Naive thymus-derived CD4-positive, alpha-beta T cell (primary cell): Measurements from ENCODE around the gene ZNF532. TPM values are rescaled to one million over a fixed set of nuclear protein-coding genes. Genes with fewer than 3 reads are reported as not detected.

Experiments
- ATAC-seq: fragments of 150-1000 bp; cut with Tn5 transposase; 2 replicates; pipeline ENCODE4 v1.10.0; 2021; ENCODE audit warnings: mild to moderate bottlenecking, moderate library complexity
- CTCF ChIA-PET: fragments of 350-600 bp; sonication (Branson Sonifier 250); formaldehyde crosslinking; loops from one replicate; lab custom pipeline; 2021; ENCODE audit warnings: antibody characterized with exemption; lab: Charles Lee
- POLR2A ChIA-PET: fragments of 350-600 bp; sonication (Branson Sonifier 250); formaldehyde crosslinking; loops from one replicate; lab custom pipeline; 2021; ENCODE audit warnings: antibody characterized with exemption, inconsistent platforms; lab: Charles Lee
- DNase-seq, 9 donors: peaks; one replicate each; pipeline versions ENCODE4 v3.0.0 to v3.0.0-alpha.2; 2020 to 2022; ENCODE audit warnings: mixed read lengths in 1 of 9
- H3K27ac ChIP-seq: one replicate; pipeline ENCODE4 v1.7.0; 2013; ENCODE audit warnings: mild to moderate bottlenecking, low read depth, low read length, moderate library complexity
- H3K27me3 ChIP-seq, 2 donors: one replicate each; pipeline ENCODE4 v1.7.0; 2013; ENCODE audit warnings: low read length in 2 of 2, mild to moderate bottlenecking in 2 of 2, moderate library complexity in 2 of 2; ENCODE audit not compliant: control insufficient read depth in 2 of 2, insufficient read depth in 2 of 2
- H3K36me3 ChIP-seq, 3 experiments: 1 replicate in 2 of 3; 2 replicates in 1 of 3; pipeline ENCODE4 v1.7.0; 2013; ENCODE audit warnings: low read length in 3 of 3, mild to moderate bottlenecking in 3 of 3, moderate library complexity in 1 of 3; ENCODE audit not compliant: insufficient read depth in 3 of 3, control insufficient read depth in 2 of 3
- H3K4me1 ChIP-seq, 2 donors: one replicate each; pipeline ENCODE4 v1.7.0; 2013; ENCODE audit warnings: low read length in 2 of 2, mild to moderate bottlenecking in 2 of 2, moderate library complexity in 1 of 2; ENCODE audit not compliant: control insufficient read depth in 2 of 2, insufficient read depth in 2 of 2
- H3K4me3 ChIP-seq: 2 replicates; pipeline ENCODE4 v1.7.0; 2013; ENCODE audit warnings: mild to moderate bottlenecking, low read length
- H3K9me3 ChIP-seq, 3 experiments: 1 replicate in 2 of 3; 2 replicates in 1 of 3; pipeline ENCODE4 v1.7.0; 2013; ENCODE audit warnings: low read length in 3 of 3; ENCODE audit not compliant: control insufficient read depth in 2 of 3
- H3K27ac Mint-ChIP-seq, 9 donors: one replicate each; pipeline ENCODE4 v1.8.0; 2020 to 2022; ENCODE audit warnings: mixed read lengths in 9 of 9, mild to moderate bottlenecking in 8 of 9, moderate library complexity in 5 of 9, inconsistent platforms in 2 of 9
- H3K27me3 Mint-ChIP-seq, 5 donors: one replicate each; pipeline ENCODE4 v1.8.0; 2021 to 2022; ENCODE audit warnings: mixed read lengths in 5 of 5, mild to moderate bottlenecking in 1 of 5
- H3K36me3 Mint-ChIP-seq, 5 donors: one replicate each; pipeline ENCODE4 v1.8.0; 2020 to 2022; ENCODE audit warnings: mixed read lengths in 5 of 5, mild to moderate bottlenecking in 3 of 5, inconsistent platforms in 1 of 5
- H3K4me1 Mint-ChIP-seq, 7 donors: one replicate each; pipeline ENCODE4 v1.8.0; 2020 to 2022; ENCODE audit warnings: mixed read lengths in 7 of 7, mild to moderate bottlenecking in 3 of 7, inconsistent platforms in 1 of 7
- H3K4me3 Mint-ChIP-seq, 10 donors: one replicate each; pipeline ENCODE4 v1.8.0; 2020 to 2022; ENCODE audit warnings: mild to moderate bottlenecking in 10 of 10, mixed read lengths in 10 of 10, moderate library complexity in 6 of 10, inconsistent platforms in 2 of 10
- H3K9me3 Mint-ChIP-seq, 11 donors: one replicate each; pipeline ENCODE4 v1.8.0; 2020 to 2022; ENCODE audit warnings: mixed read lengths in 11 of 11, mild to moderate bottlenecking in 4 of 11, inconsistent platforms in 1 of 11, moderate library complexity in 1 of 11
- intact Hi-C, 2 donors: fragments of 100-400 bp; cut with micrococcal nuclease; formaldehyde crosslinking; loops; one replicate each; pipeline ENCODE4 v1.15.1; 2023
- polyA plus RNA-seq, 2 donors: library from polyadenylated mRNA; unstranded; fragments of 300-500 nt; fragmentation: Illumina TruSeq; gene quantifications; one replicate each; pipeline ENCODE4 v1.2.3, GENCODE V29; 2021
- total RNA-seq, 6 experiments: library from RNA in 5 of 6; stranded (reverse) in 5 of 6; gene quantifications; 1 replicate in 5 of 6; 2 replicates in 1 of 6; pipeline ENCODE4 v1.2.3 and lab custom pipeline; 2021 to 2026

The ZNF532 gene
- total and polyA plus RNA-seq, 7 experiments from 2014 or later = 0.28 to 15.7 (median 13.3) TPM; not detected in 1

DNA sequence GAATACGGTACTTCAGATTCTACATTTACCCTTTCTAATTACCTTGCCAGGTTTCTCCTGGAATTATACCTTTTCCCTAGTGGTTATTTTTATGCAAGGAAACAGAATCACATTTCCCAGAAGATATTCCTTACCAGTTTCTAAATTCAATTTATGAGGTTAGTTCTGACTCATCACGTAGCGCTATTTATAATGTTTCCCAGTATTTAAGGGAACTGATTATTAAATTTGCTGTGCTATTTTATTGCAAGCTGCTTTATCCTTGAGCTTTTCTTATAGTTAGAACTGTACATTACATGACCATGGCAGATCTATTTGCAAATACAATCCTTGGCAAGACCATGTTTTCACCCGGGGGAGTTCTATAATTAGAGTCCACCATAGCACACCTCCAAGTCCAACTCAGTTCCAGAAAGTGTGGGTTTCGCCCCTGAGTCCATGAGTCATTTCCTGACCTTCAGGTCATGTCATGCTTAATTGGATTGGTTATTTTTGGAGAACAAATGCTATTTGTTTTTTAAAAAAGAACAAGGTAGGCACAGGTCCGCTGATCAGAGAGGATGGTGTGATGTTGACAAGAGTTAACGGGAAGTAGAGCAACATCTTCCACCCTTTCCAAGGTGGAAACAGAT lies 126.6 kb downstream of the ZNF532 start:
- ChIA-PET POLR2A (no interaction called here), CTCF (no interaction called here)
- intact Hi-C loops = no loop called here
- no peak for ATAC-seq
- H3K27me3 ChIP-seq = no peaks in the 10 kb centered on the region
- H3K36me3 ChIP-seq = no peaks in the 10 kb centered on the region
- DNase-seq = no peak
- Mint-ChIP-seq H3K36me3 (peaks cover 0 to 9% (median 0%) of the 10 kb centered on the region in 5 donors), H3K4me1 (no peaks in the 10 kb centered on the region), H3K27me3 (peaks cover 5 to 36% (median 19%) of the 10 kb centered on the region in 5 donors), H3K9me3 (peaks cover 5 to 28% (median 10%) of the 10 kb centered on the region in 11 donors), H3K27ac (no peak overlapping the region), H3K4me3 (no peak overlapping the region)
- no peaks in the 10 kb centered on the region for H3K4me1 ChIP-seq
- H3K27ac ChIP-seq = no peak overlapping the region
- H3K4me3 ChIP-seq = no peak overlapping the region
- no peaks in the 10 kb centered on the region for H3K9me3 ChIP-seq

- Mint-ChIP-seq H3K36me3 (peaks cover 0 to 4% (median 0%) of the 10 kb centered on the region in 5 donors), H3K9me3 (peaks cover 5 to 19% (median 10%) of the 10 kb centered on the region in 11 donors), H3K4me1 (no peaks in the 10 kb centered on the region), H3K27ac (no peak overlapping the region), H3K4me3 (no peak overlapping the region), H3K27me3 (peaks cover 5 to 27% (median 14%) of the 10 kb centered on the region in 5 donors)
- H3K27me3 ChIP-seq = no peaks in the 10 kb centered on the region
- no peaks in the 10 kb centered on the region for H3K36me3 ChIP-seq
- H3K4me3 ChIP-seq = no peak overlapping the region
- POLR2A ChIA-PET = no interaction called here
- DNase-seq (no peak), ATAC-seq (no peak)
- intact Hi-C loops = no loop called here
- CTCF ChIA-PET = no interaction called here
- H3K9me3 ChIP-seq = no peaks in the 10 kb centered on the region
- H3K4me1 ChIP-seq = no peaks in the 10 kb centered on the region
- no peak overlapping the region for H3K27ac ChIP-seq
These were observed 127.9 kb downstream of the ZNF532 start for GRCh38 chr18:58992301-58993231.

DNA sequence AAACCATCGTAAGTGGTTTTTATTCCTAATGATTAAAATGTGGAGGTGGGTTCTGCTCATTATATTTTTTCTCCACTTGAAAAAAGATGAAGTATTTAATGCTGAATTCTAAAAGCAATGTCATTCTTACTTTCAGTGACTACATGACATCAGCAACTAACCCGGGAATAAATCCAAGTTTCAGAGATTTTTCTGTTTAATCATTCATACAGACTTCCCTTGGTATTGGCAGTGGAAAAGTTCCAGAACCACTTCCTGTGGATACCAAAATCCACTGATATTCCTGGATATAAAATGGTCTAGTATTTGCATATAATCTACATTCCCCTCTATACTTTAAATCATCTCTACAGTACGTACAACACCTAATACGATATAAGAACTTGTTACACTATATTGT lies 128.6 kb downstream of the ZNF532 start:
- H3K9me3 ChIP-seq = no peaks in the 10 kb centered on the region
- Mint-ChIP-seq H3K27me3 (peaks cover 5 to 27% (median 16%) of the 10 kb centered on the region in 5 donors), H3K9me3 (peaks cover 5 to 18% (median 10%) of the 10 kb centered on the region in 11 donors), H3K4me1 (no peaks in the 10 kb centered on the region), H3K4me3 (no peak overlapping the region), H3K36me3 (peaks cover 0 to 4% (median 0%) of the 10 kb centered on the region in 5 donors), H3K27ac (no peak overlapping the region)
- H3K27ac ChIP-seq = no peak overlapping the region
- ATAC-seq (no peak), DNase-seq (no peak)
- CTCF ChIA-PET = no interaction called here
- no peak overlapping the region for H3K4me3 ChIP-seq
- intact Hi-C loops = no loop called here
- POLR2A ChIA-PET = no interaction called here
- H3K36me3 ChIP-seq = no peaks in the 10 kb centered on the region
- H3K4me1 ChIP-seq = no peaks in the 10 kb centered on the region
- H3K27me3 ChIP-seq = no peaks in the 10 kb centered on the region

- H3K36me3 Mint-ChIP-seq = no peaks in the 10 kb centered on the region
These were observed 131.0 kb downstream of the ZNF532 start for GRCh38 chr18:58995663-58996062.

GRCh38 chr18:58996131-58996641 lies 131.5 kb downstream of the ZNF532 start:
- ATAC-seq (no peak), DNase-seq (no peak)
- H3K4me1 ChIP-seq = no peaks in the 10 kb centered on the region
- no peaks in the 10 kb centered on the region for H3K27me3 ChIP-seq
- H3K27ac Mint-ChIP-seq = no peak overlapping the region
- peaks cover 0 to 4% (median 0%) of the 10 kb centered on the region in 11 donors for H3K9me3 Mint-ChIP-seq
- CTCF ChIA-PET = no interaction called here
- H3K4me3 ChIP-seq = no peak overlapping the region
- no peaks in the 10 kb centered on the region for H3K36me3 Mint-ChIP-seq
- H3K27me3 Mint-ChIP-seq = peaks cover 2 to 21% (median 14%) of the 10 kb centered on the region in 5 donors
- no peak overlapping the region for H3K4me3 Mint-ChIP-seq
- no peaks in the 10 kb centered on the region for H3K9me3 ChIP-seq
- intact Hi-C loops = no loop called here
- H3K27ac ChIP-seq = no peak overlapping the region
- H3K36me3 ChIP-seq = no peaks in the 10 kb centered on the region
- H3K4me1 Mint-ChIP-seq = no peaks in the 10 kb centered on the region
- POLR2A ChIA-PET = no interaction called here

More at GRCh38 chr18:58995663-58996062, 131.0 kb downstream of the ZNF532 start:
- Histone ChIP-seq H3K9me3 (no peaks in the 10 kb centered on the region), H3K27ac (no peak overlapping the region), H3K4me1 (no peaks in the 10 kb centered on the region), H3K36me3 (no peaks in the 10 kb centered on the region), H3K4me3 (no peak overlapping the region), H3K27me3 (no peaks in the 10 kb centered on the region)
- Mint-ChIP-seq H3K27me3 (peaks cover 2 to 21% (median 14%) of the 10 kb centered on the region in 5 donors), H3K27ac (no peak overlapping the region), H3K4me3 (no peak overlapping the region), H3K4me1 (no peaks in the 10 kb centered on the region), H3K9me3 (peaks cover 0 to 7% (median 0%) of the 10 kb centered on the region in 11 donors)
- POLR2A ChIA-PET = no interaction called here
- CTCF ChIA-PET = no interaction called here
- intact Hi-C loops = no loop called here
- no peak for ATAC-seq
- DNase-seq = no peak

DNA sequence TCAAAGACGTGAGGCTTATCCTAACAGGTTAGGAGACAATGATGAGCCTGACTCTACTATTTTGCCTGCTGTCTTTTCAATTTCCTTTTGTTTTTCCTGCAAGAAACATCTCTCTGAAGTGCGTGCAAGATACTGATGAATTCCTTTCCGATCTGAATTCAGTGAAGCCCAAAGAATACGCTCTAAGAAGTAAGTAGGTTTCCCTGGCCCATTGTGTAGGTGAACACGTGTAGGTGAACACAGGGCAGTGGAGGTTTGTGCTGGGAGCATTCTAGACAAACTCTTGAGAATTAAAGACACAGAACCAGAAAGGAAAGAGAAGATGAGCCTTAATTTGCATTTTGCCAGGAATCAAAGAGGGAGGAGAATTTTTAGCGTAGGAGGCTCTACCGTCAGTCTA lies 132.0 kb downstream of the ZNF532 start:
- H3K36me3 ChIP-seq = no peaks in the 10 kb centered on the region
- Mint-ChIP-seq H3K36me3 (no peaks in the 10 kb centered on the region), H3K27me3 (peaks cover 2 to 21% (median 16%) of the 10 kb centered on the region in 5 donors), H3K4me3 (no peak overlapping the region), H3K4me1 (no peaks in the 10 kb centered on the region), H3K9me3 (peaks cover 0 to 2% (median 0%) of the 10 kb centered on the region in 11 donors), H3K27ac (no peak overlapping the region)
- H3K4me1 ChIP-seq = no peaks in the 10 kb centered on the region
- H3K9me3 ChIP-seq = no peaks in the 10 kb centered on the region
- no peaks in the 10 kb centered on the region for H3K27me3 ChIP-seq
- no peak overlapping the region for H3K4me3 ChIP-seq
- CTCF ChIA-PET = no interaction called here
- POLR2A ChIA-PET = no interaction called here
- intact Hi-C loops = no loop called here
- ATAC-seq (no peak), DNase-seq (no peak)
- no peak overlapping the region for H3K27ac ChIP-seq
